Inferior parietal cortex (tissue), 1 donor: ENCODE measurements around the gene SMARCAL1.
"Not testable (repeated sequence)": the region's sequence is repeated elsewhere in the genome, so short reads cannot be mapped to it uniquely, and the experiment has no call there.

ENCODE experiments used
- DNase-seq: peaks from one replicate; pipeline ENCODE4 v3.0.0-alpha.2; 2016; ENCODE audit errors: extremely low spot score

The SMARCAL1 gene

DNA sequence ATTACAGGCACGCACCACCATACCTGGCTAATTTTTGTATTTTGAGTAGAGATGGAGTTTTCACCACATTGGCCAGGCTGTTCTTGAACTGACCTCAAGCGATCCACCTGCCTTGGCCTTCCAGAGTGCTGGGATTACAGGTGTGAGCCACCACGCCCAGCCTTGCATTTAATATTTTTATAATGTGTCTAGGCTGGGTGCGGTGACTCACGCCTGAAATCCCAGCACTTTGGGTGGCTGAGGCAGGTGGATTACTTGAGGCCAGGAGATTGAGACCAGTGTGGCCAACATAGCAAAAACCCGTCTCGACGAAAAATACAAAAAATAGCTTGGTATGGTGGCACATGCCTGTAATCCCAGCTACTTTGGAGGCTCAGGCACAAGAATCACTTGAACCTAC, 89.6 kb downstream of the SMARCAL1 start:
- DNase-seq = no peak

GRCh38 chr2:216502381-216503158, 90.3 kb downstream of the SMARCAL1 start:
- no peak for DNase-seq

DNA sequence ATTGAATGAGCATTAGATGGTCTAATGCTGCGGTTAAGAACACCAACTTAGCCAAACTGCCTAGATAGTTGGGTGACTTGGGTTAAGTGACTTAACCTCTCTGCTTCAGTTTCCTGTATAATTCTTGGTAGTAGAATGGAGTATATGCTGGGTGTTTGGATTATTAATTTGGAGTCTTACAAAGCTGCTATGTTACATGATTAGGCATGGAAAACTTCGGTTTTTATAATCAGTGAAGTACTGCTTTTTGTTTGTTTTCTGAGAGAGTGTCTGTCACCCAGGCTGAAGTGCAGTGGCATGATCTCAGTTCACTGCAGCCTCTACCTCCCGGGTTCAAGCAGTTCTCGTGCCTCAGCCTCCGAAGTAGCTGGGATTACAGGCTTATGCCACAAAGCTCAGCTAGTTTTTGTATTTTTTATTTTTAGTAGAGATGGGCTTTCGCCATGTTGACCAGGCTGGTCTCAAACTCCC, 90.9 kb downstream of the SMARCAL1 start:
- no peak for DNase-seq

- no peak for DNase-seq
Observed at GRCh38 chr2:216503697-216504375, 91.6 kb downstream of the SMARCAL1 start.

DNA sequence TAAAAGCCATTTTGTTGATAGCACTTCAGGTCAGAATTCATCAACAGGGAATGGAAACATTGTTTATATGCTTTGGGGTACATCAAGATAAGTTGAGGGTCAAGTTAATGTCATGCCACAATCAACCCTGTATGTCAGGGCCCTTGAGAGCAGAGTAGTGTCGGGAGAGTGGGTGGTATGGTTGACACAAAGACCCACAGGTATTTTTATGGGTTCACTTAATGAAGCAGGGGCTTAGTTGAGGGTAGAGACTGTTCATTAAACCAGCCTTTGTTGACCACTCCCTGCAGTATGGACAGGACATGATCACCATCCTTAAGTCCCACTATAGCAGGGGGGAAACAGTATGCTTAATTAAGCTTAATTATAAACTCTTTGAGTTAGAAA, 92.1 kb downstream of the SMARCAL1 start:
- no peak for DNase-seq

GRCh38 chr2:216505133-216506106, 93.1 kb downstream of the SMARCAL1 start:
- DNase-seq = no peak

GRCh38 chr2:216507220-216508160, 95.2 kb downstream of the SMARCAL1 start:
- DNase-seq = no peak

- DNase-seq = no peak
Observed at GRCh38 chr2:216508229-216508628, 95.9 kb downstream of the SMARCAL1 start.

DNA sequence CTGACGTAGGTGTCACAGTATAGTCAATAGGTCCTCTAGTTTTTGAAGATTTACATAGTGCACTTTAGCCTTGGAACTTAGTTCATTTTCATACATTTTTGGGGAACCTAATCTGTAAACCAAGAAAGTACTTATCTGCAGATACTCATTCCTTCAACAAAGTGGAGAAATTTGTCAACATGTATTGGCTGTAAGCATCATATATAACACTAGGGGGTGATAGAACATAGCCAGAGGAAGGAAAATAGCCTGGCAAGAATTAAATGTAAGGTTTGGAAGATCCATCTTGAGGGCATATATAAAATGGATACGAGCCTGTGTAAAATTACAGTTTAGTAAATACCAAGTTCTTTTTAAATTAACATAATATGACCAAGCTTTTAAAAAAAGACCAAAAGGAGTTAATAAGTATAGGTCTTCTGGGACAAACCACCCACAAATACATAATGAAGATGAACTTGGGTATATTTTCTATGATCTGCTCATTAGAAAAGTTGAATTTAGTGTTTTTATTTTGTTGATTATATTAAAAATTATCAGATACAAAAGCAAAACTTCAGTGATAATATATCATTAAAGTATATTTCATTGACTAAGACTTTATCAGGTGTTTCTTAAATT, 104.6 kb downstream of the SMARCAL1 start:
- DNase-seq = peak; percentile 69

GRCh38 chr2:216517447-216518225, 105.4 kb downstream of the SMARCAL1 start:
- no peak for DNase-seq

DNA sequence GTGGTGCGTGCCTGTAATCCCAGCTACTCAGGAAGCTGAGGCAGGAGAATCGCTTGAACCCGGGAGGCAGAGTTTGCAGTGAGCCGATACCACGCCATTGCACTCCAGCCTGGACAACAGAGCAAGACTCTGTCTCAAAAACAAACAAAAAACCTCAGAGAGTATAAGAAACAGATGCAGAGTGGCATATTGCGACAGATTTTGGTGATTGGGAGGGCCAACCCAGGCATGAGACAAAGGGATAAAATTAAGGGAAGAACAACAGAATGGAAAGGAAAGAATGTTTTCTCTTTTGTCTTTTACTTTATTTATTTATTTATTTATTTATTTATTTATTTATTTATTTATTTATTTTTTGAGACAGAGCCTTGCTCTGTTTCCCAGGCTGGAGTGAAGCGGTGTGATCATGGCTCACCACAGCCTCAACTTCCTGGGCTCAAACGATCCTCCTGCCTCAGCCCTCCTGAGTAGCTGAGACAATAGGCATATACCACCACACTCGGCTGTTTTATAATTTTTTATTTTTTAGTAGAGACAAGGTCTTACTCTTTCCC, 106.4 kb downstream of the SMARCAL1 start:
- not testable (repeated sequence) for DNase-seq

GRCh38 chr2:216519154-216519762, 107.0 kb downstream of the SMARCAL1 start:
- peak; percentile 86 for DNase-seq

DNA sequence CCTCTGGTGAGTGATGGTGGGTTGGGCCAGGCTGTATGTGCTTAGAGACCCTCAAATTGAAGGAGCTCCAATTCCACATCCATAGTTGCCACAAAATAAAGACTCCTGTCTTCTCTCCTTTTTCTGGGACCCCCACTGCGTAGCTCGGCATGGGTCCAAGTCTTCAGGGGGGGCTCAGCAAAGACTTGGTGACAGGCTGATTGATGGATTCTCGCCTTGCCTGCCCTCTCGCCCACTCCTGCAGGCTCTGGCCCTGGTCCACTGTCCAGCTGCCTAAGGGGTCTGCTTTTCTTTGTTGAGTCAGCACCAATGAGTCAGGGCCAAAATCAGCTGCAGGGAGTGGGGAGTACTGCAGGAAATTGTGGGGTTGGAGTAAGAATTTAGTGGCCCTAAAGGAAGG, 107.8 kb downstream of the SMARCAL1 start:
- DNase-seq = no peak

- DNase-seq = no peak
Observed at GRCh38 chr2:216522892-216523502, 110.7 kb downstream of the SMARCAL1 start.

DNA sequence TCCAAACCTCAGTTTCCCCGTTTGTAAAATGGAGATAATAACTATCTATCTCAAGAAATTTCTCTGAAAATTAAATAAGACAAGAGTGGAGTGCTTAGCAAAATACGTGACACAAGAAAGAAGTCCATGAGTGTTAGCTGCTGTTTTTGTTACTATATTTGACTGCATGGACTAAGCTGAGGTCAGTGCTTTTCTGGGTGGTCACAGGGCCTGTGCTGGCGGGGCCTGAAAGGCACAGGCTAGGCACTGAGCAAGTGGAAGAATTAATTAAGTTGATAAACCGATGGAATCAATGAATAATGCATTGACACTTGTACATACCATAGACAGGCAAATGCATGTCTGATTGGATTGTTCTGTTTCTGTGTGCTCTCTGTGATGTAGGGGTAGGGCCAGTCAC, 113.7 kb downstream of the SMARCAL1 start:
- no peak for DNase-seq

DNA sequence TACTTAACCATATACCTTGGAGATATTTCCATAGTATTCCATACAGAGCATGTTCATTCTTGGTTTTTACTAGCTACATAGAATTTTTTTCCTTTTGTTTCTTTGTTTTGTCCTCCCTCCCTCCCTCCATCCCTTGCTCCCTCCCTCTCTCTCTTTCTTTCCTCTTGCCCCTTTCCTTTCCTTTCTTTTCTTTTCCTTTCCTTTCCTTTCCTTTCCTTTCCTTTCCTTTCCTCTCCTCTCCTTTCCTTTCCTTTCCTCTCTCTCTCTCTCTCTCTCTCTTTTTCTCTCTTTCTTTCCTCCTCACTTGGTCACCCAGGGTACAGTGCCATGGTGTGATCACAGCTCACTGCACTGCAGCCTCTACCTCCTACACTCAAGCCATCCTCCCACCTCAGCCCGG, 114.7 kb downstream of the SMARCAL1 start:
- no peak for DNase-seq

GRCh38 chr2:216527600-216527999, 115.3 kb downstream of the SMARCAL1 start:
- no peak for DNase-seq

DNA sequence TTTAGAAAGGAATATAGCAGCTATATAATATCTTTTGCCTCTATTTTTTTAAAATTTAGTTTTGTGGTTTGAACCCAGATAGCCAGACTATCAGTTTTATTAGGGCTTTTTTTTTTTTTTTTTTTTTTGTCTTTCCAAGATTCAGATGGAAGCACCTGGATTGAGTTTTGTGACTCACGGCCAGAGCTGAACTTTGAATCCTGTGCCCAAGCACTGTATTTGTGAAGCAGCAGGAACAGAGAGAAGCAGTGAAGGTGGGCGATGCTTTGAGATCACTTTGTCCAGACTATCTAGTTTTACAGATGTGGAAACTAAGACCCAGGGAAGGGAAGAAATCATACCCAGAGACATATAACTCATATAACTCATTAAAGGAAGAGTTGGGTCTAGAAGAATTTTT, 120.3 kb downstream of the SMARCAL1 start:
- no peak for DNase-seq
